A673 (cell line): ENCODE data around the gene PIGK. TPM values are rescaled to one million over a fixed set of nuclear protein-coding genes. Genes with fewer than 3 reads are reported as not detected.
"Not testable (repeated sequence)": the region's sequence is repeated elsewhere in the genome, so short reads cannot be mapped to it uniquely, and the experiment has no call there.

ENCODE experiments used
- BruUV-seq: library from RNA; stranded (reverse); fragments of 400-500 nt; replicated peaks from 2 replicates; lab custom pipeline; 2021; lab: Mats Ljungman, UMichigan
- CTCF ChIA-PET: fragments of 300-600 bp; sonication (Branson Sonifier 250); formaldehyde crosslinking; loops from one replicate; lab custom pipeline; 2022; ENCODE audit warnings: antibody characterized with exemption; lab: Charles Lee
- POLR2A ChIA-PET: fragments of 300-600 bp; sonication (Branson Sonifier 250); formaldehyde crosslinking; loops from one replicate; lab custom pipeline; 2022; ENCODE audit warnings: antibody characterized with exemption; ENCODE audit not compliant: low non-redundant PET; lab: Charles Lee
- DNase-seq: peaks from one replicate; pipeline ENCODE4 v3.0.0-alpha.2; 2015; ENCODE audit warnings: low spot score
- H3K27ac ChIP-seq: fragments of 200-600 bp; sonication (generic); 2 replicates; pipeline ENCODE4 v1.5.1; 2016; ENCODE audit warnings: mixed run types, low read depth, mild to moderate bottlenecking, mixed read lengths, antibody characterized with exemption, low read length; ENCODE audit not compliant: poor library complexity, severe bottlenecking
- H3K27me3 ChIP-seq: fragments of 200-600 bp; sonication (generic); replicated peaks from 2 replicates; pipeline ENCODE4 v1.6.1; 2017; ENCODE audit warnings: mixed run types, low read depth, mild to moderate bottlenecking, mixed read lengths, antibody characterized with exemption, low read length; ENCODE audit not compliant: insufficient read depth, poor library complexity
- H3K36me3 ChIP-seq: fragments of 200-600 bp; sonication (generic); 2 replicates; pipeline ENCODE4 v1.6.1; 2016; ENCODE audit warnings: mixed run types, mild to moderate bottlenecking, mixed read lengths, antibody characterized with exemption, low read length; ENCODE audit not compliant: insufficient read depth, poor library complexity, severe bottlenecking
- H3K4me1 ChIP-seq: fragments of 200-600 bp; sonication (generic); 2 replicates; pipeline ENCODE4 v1.6.1; 2017; ENCODE audit warnings: mixed run types, mild to moderate bottlenecking, mixed read lengths, antibody characterized with exemption, low read length; ENCODE audit not compliant: insufficient read depth, poor library complexity, severe bottlenecking
- H3K4me3 ChIP-seq: fragments of 200-600 bp; sonication (generic); 2 replicates; pipeline ENCODE4 v1.5.1; 2016; ENCODE audit warnings: low read depth, mixed run types, mild to moderate bottlenecking, mixed read lengths, low read length; ENCODE audit not compliant: poor library complexity, severe bottlenecking
- H3K9me3 ChIP-seq: fragments of 200-600 bp; sonication (generic); 2 replicates; pipeline ENCODE4 v1.6.1; 2016; ENCODE audit warnings: mixed run types, low read depth, mild to moderate bottlenecking, mixed read lengths, antibody characterized with exemption, low read length; ENCODE audit not compliant: poor library complexity, severe bottlenecking
- EZH2 ChIP-seq: fragments of 200-600 bp; sonication (generic); IDR thresholded peaks from 2 replicates; pipeline ENCODE4 v1.6.1; 2017; ENCODE audit warnings: borderline replicate concordance, low read depth, mild to moderate bottlenecking, mixed read lengths, antibody characterized with exemption, low read length; ENCODE audit not compliant: poor library complexity, severe bottlenecking
- intact Hi-C: fragments of 100-400 bp; cut with micrococcal nuclease; formaldehyde crosslinking; loops from one replicate; pipeline ENCODE4 v1.10.0; 2022; ENCODE audit not compliant: unreplicated experiment
- total RNA-seq: library from RNA; stranded (reverse); gene quantifications from 2 replicates; pipeline ENCODE4 v1.2.3, GENCODE V29; 2021
- TF ChIP-seq, protein P1 (sequence below): fragments of 300-800, 200-600 bp; sonication (generic); conservative IDR thresholded peaks from 2 replicates; pipeline ENCODE4 v1.5.1; 2017; ENCODE audit warnings: low read depth, mild to moderate bottlenecking, antibody characterized with exemption, low read length, moderate library complexity, mixed read lengths

PIGK gene
- total RNA-seq, 1 experiment from 2014 or later: 28.8 TPM

DNA sequence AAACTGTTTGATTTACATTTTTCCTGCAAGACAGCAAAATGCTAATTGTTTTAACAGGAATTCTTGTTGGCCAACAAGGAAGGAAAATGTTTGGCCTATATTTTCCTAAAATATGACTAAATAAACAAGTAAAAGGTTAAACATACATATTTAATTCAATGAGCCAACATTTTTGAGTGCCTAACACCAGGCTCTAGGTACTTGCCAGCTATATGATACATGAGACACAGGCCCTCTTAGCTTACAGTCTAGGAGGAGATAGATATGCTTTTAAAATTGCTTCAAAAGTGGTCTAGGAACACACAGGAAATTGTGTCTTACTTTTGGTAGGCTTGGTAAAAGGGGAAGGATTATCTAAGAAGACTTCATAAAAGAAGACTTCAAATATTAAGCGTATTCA lies 50.9 kb downstream of the PIGK start:
- Histone ChIP-seq H3K27ac (no peak overlapping the region), H3K27me3 (no peaks in the 10 kb centered on the region), H3K4me1 (no peaks in the 10 kb centered on the region), H3K4me3 (no peak overlapping the region), H3K9me3 (no peaks in the 10 kb centered on the region), H3K36me3 (no peaks in the 10 kb centered on the region)
- ChIA-PET CTCF (no interaction called here), POLR2A (no interaction called here)
- intact Hi-C loops: no loop called here
- TF ChIP-seq, protein P1, sequence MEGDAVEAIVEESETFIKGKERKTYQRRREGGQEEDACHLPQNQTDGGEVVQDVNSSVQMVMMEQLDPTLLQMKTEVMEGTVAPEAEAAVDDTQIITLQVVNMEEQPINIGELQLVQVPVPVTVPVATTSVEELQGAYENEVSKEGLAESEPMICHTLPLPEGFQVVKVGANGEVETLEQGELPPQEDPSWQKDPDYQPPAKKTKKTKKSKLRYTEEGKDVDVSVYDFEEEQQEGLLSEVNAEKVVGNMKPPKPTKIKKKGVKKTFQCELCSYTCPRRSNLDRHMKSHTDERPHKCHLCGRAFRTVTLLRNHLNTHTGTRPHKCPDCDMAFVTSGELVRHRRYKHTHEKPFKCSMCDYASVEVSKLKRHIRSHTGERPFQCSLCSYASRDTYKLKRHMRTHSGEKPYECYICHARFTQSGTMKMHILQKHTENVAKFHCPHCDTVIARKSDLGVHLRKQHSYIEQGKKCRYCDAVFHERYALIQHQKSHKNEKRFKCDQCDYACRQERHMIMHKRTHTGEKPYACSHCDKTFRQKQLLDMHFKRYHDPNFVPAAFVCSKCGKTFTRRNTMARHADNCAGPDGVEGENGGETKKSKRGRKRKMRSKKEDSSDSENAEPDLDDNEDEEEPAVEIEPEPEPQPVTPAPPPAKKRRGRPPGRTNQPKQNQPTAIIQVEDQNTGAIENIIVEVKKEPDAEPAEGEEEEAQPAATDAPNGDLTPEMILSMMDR: no peak
- TF ChIP-seq EZH2: no peak
- no TSS peak for BruUV-seq
- DNase-seq: no peak

DNA sequence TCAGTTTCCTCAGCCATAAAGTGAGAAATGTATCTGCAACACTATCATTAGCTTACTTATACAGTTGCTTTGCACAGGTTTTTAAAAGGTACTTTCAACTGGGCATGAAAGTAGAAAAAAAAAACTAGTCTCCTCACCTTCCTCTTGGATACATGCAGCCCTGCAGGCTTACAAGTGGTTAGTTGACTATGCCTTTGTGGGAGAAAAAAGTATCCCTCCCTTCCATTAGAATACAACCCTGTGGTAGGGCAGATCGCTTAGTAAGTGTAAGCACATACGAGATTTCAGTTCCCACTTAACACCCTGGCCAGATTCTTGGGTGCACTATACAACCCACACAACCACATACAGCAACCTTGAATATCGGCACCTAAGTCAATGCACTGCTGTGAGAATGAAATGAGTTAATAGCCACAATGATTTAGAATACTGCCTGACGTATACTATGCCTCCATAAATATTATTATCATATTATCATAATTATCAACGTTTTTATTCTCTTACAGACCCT lies 54.7 kb downstream of the PIGK start:
- intact Hi-C loops: loop anchor here (2.0 kb wide), 1 partner anchor 20 kb away; no protein-coding TSS in a partner anchor
- BruUV-seq: no TSS peak
- ChIA-PET CTCF (no interaction called here), POLR2A (no interaction called here)
- Histone ChIP-seq H3K36me3 (no peaks in the 10 kb centered on the region), H3K4me3 (no peak overlapping the region), H3K9me3 (no peaks in the 10 kb centered on the region), H3K4me1 (no peaks in the 10 kb centered on the region), H3K27ac (no peak overlapping the region), H3K27me3 (no peaks in the 10 kb centered on the region)
- no peak for DNase-seq
- TF ChIP-seq EZH2: no peak
- TF ChIP-seq, protein P1: no peak

DNA sequence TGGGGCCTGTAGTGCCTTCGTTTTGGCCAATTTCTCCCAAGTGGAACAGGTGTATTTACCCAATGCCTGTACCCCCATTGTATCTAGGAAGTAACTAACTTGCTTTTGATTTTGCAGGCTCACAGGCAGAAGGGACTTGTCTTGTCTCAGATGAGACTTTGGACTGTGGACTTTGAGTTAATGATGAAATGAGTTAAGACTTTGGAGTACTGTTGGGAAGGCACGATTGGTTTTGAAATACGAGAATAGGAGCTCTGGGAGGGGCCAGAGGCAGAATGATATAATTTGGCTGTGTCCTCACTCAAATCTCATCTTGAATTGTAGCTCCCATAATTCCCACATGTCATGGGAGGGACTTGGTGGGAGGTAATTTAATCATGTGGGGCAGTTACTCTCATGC lies 59.5 kb downstream of the PIGK start:
- DNase-seq, H3K27me3 ChIP-seq, H3K27ac ChIP-seq, intact Hi-C loops, BruUV-seq, H3K9me3 ChIP-seq, H3K4me3 ChIP-seq, CTCF ChIA-PET, POLR2A ChIA-PET, H3K36me3 ChIP-seq, H3K4me1 ChIP-seq: not testable (repeated sequence)

DNA sequence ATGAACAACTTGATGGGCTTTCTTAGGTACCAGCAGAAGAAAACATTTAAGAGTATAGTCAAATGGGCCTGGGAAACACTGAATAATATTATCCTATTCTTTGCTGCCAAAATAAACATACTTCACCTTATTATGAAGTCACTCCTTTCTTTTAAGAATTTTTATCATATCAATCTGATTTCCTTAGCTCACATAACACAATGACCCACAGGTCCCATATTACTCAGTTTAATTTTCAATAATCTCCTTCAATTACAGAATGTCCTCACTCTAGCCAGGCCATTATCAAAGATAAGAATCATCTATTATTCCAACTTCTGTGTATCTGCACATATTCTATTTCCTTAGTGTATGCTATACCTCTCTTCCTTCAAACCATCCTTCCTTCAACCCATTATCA lies 63.0 kb downstream of the PIGK start:
- ChIA-PET POLR2A (no interaction called here), CTCF (no interaction called here)
- Histone ChIP-seq H3K27ac (no peak overlapping the region), H3K9me3 (no peaks in the 10 kb centered on the region), H3K27me3 (no peaks in the 10 kb centered on the region), H3K4me3 (no peak overlapping the region), H3K4me1 (no peaks in the 10 kb centered on the region), H3K36me3 (no peaks in the 10 kb centered on the region)
- intact Hi-C loops: no loop called here
- no peak for TF ChIP-seq EZH2
- TF ChIP-seq, protein P1: no peak
- no TSS peak for BruUV-seq
- no peak for DNase-seq
